Natural killer cell (primary cell): ENCODE measurements around the gene GNAI1. TPM values are rescaled to one million over a fixed set of nuclear protein-coding genes. Genes with fewer than 3 reads are reported as not detected.

Experiments used
- ATAC-seq, 3 donors: fragments of 150-1000 bp in 2 of 3; fragments of 200-7000 bp in 1 of 3; cut with Tn5 transposase; 1 replicate in 1 of 3; 2 replicates in 2 of 3; pipeline ENCODE4 v1.10.0; 2021; ENCODE audit warnings: mild to moderate bottlenecking in 2 of 3, moderate library complexity in 2 of 3
- DNase-seq, 2 donors: peaks; one replicate each; pipeline versions ENCODE4 v3.0.0 to v3.0.0-alpha.2; 2013 to 2021; ENCODE audit warnings: mixed read lengths in 1 of 2
- H3K27ac ChIP-seq: one replicate; pipeline ENCODE4 v1.5.1; 2013; ENCODE audit warnings: mild to moderate bottlenecking, low read length
- H3K27me3 ChIP-seq: one replicate; pipeline ENCODE4 v1.6.1; 2013; ENCODE audit warnings: low read length; ENCODE audit not compliant: control insufficient read depth, insufficient read depth
- H3K36me3 ChIP-seq: one replicate; pipeline ENCODE4 v1.6.1; 2013; ENCODE audit warnings: low read length; ENCODE audit not compliant: control insufficient read depth, insufficient read depth
- H3K4me1 ChIP-seq: one replicate; pipeline ENCODE4 v1.6.1; 2013; ENCODE audit warnings: low read length; ENCODE audit not compliant: control insufficient read depth, insufficient read depth
- H3K4me3 ChIP-seq: one replicate; pipeline ENCODE4 v1.5.1; 2013; ENCODE audit warnings: low read length
- H3K9me3 ChIP-seq: one replicate; pipeline ENCODE4 v1.6.1; 2013; ENCODE audit warnings: low read length; ENCODE audit not compliant: control insufficient read depth, insufficient read depth
- H3K27ac Mint-ChIP-seq, 2 donors: one replicate each; pipeline ENCODE4 v1.8.0; 2022; ENCODE audit warnings: mild to moderate bottlenecking in 2 of 2, mixed read lengths in 2 of 2, moderate library complexity in 1 of 2
- H3K27me3 Mint-ChIP-seq, 2 donors: one replicate each; pipeline ENCODE4 v1.8.0; 2022; ENCODE audit warnings: low read depth in 2 of 2, mixed read lengths in 2 of 2
- H3K36me3 Mint-ChIP-seq: one replicate; pipeline ENCODE4 v1.8.0; 2022; ENCODE audit warnings: mixed read lengths
- H3K4me1 Mint-ChIP-seq, 2 donors: one replicate each; pipeline ENCODE4 v1.8.0; 2022; ENCODE audit warnings: mixed read lengths in 2 of 2
- H3K4me3 Mint-ChIP-seq: one replicate; pipeline ENCODE4 v1.8.0; 2022; ENCODE audit warnings: mild to moderate bottlenecking, moderate library complexity, mixed read lengths
- H3K9me3 Mint-ChIP-seq, 2 donors: one replicate each; pipeline ENCODE4 v1.8.0; 2022; ENCODE audit warnings: mixed read lengths in 2 of 2
- WGBS: methylation state at CpG from one replicate; pipeline ENCODE4 v1.1.7; 2013; ENCODE audit warnings: missing lambda C conversion rate; ENCODE audit not compliant: insufficient coverage; 5-methylcytosine and 5-hydroxymethylcytosine counted together
- intact Hi-C: fragments of 100-400 bp; cut with micrococcal nuclease; formaldehyde crosslinking; loops from one replicate; pipeline ENCODE4 v1.14.2; 2022
- total RNA-seq, 4 donors: library from RNA; stranded (reverse); fragments of 120-200 nt in 1 of 4; gene quantifications; one replicate each; pipeline versions ENCODE4 v1.2.3 to v1.2.4, GENCODE V29; 2013 to 2022
- TF ChIP-seq, protein P1 (sequence below): fragments of 200-600 bp; IDR thresholded peaks from one replicate; pipeline ENCODE4 v1.8.0; 2022; ENCODE audit warnings: antibody characterized with exemption

GNAI1 gene
- total RNA-seq, 3 donors from 2014 or later (not counting 1 experiment from before 2014, with no cell fraction given), result 0.59 to 1.1 (median 0.68) TPM

DNA sequence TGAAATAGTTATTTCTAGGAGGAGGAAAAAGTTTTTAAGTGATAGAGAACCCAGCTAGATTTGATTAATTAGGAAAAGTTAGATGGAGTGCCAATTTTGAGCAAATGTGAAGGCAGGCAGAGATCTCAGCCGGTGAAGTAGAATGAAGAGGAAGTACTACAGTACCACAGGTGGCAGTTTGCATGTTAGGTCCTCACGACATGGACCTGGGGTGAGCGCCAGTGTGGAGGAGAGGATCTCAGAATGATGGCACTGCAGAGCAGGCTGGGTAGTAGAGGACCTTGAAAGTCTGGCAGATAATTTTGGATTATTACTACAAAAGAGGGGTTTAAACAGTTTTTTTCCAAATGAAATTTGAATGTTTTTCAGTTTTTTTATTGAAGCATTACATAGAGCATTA lies 81.1 kb downstream of the GNAI1 start:
- peaks cover 2 to 5% of the 10 kb centered on the region in 2 donors for H3K9me3 Mint-ChIP-seq
- intact Hi-C loops, result no loop called here

DNA sequence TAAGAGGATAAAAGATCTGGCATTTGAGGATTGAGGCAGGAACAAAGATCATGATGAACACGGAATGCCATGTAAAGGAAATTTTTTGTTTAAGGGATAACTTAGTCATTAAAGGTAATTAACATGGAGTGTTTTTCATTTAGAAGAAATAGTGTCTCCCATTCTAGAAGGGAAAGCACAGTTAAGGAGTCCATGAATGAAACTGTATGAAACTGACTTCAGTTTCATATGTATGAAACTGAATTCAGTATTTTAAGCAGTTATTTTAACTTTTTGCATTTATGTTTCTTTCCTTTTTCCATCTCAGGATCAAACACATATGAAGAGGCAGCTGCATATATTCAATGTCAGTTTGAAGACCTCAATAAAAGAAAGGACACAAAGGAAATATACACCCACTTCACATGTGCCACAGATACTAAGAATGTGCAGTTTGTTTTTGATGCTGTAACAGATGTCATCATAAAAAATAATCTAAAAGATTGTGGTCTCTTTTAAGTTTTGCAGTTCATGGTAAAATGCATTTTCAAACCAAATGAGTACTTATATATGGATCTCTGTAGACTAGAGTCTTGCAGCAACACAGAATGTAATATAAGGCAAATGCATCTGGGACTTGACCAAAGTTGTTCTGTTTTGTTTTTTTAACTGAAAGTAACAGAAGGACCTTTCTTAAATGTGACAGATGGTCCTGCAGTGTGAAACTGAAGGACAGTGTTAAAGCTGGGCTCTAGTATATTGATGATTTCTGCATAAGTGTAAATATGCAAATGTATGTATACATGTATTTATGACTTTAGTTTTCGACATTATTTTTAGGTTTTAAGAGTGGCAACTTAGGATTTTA lies 82.6 kb downstream of the GNAI1 start:
- no peak overlapping the region for H3K27ac ChIP-seq
- TF ChIP-seq, protein P1, sequence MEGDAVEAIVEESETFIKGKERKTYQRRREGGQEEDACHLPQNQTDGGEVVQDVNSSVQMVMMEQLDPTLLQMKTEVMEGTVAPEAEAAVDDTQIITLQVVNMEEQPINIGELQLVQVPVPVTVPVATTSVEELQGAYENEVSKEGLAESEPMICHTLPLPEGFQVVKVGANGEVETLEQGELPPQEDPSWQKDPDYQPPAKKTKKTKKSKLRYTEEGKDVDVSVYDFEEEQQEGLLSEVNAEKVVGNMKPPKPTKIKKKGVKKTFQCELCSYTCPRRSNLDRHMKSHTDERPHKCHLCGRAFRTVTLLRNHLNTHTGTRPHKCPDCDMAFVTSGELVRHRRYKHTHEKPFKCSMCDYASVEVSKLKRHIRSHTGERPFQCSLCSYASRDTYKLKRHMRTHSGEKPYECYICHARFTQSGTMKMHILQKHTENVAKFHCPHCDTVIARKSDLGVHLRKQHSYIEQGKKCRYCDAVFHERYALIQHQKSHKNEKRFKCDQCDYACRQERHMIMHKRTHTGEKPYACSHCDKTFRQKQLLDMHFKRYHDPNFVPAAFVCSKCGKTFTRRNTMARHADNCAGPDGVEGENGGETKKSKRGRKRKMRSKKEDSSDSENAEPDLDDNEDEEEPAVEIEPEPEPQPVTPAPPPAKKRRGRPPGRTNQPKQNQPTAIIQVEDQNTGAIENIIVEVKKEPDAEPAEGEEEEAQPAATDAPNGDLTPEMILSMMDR, result no peak
- WGBS, result 89% methylated on average over 2 of the region's 2 CpGs
- H3K27me3 Mint-ChIP-seq, result no peaks in the 10 kb centered on the region
- no peak overlapping the region for H3K4me3 ChIP-seq
- no peaks in the 10 kb centered on the region for H3K27me3 ChIP-seq
- H3K9me3 ChIP-seq, result no peaks in the 10 kb centered on the region
- ATAC-seq (no peak), DNase-seq (no peak)
- no peaks in the 10 kb centered on the region for H3K4me1 Mint-ChIP-seq
- no peaks in the 10 kb centered on the region for H3K36me3 Mint-ChIP-seq
- H3K27ac Mint-ChIP-seq, result no peak overlapping the region
- no peaks in the 10 kb centered on the region for H3K36me3 ChIP-seq
- no peaks in the 10 kb centered on the region for H3K4me1 ChIP-seq
- H3K9me3 Mint-ChIP-seq, result peaks cover 0 to 3% of the 10 kb centered on the region in 2 donors
- H3K4me3 Mint-ChIP-seq, result no peak overlapping the region
- intact Hi-C loops, result no loop called here

More for the DNA sequence above, 81.1 kb downstream of the GNAI1 start:
- H3K36me3 Mint-ChIP-seq, result no peaks in the 10 kb centered on the region
- H3K27ac ChIP-seq, result no peak overlapping the region
- TF ChIP-seq, protein P1, result no peak
- no peaks in the 10 kb centered on the region for H3K4me1 Mint-ChIP-seq
- H3K27me3 ChIP-seq, result no peaks in the 10 kb centered on the region
- ATAC-seq (no peak), DNase-seq (no peak)
- H3K9me3 ChIP-seq, result no peaks in the 10 kb centered on the region
- no peak overlapping the region for H3K4me3 Mint-ChIP-seq
- H3K4me1 ChIP-seq, result no peaks in the 10 kb centered on the region
- no peaks in the 10 kb centered on the region for H3K27me3 Mint-ChIP-seq
- H3K27ac Mint-ChIP-seq, result no peak overlapping the region
- 61% methylated on average over 3 of the region's 3 CpGs for WGBS
- no peaks in the 10 kb centered on the region for H3K36me3 ChIP-seq
- no peak overlapping the region for H3K4me3 ChIP-seq

DNA sequence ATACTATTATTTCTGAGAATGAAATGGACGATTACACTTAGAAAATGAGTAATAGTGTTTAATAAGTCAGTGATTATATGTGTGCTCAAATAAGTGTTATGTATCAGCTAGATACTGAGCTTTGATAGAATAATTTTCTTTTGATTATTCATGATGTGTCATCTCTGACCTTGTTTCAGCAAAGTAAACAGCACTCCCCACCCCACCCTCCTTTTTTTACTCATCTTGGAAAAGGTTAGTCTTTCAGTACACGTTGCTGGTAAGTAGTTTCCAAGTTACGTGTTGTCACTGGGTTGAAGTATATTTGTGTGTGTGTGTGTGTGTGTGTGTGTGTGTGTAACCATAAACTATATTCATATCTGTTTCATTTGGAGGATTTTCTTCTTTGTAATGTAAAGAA lies 84.1 kb downstream of the GNAI1 start:
- no peak for DNase-seq
- no CpG with 5 or more reads among the region's 3 CpGs for WGBS

More for the DNA sequence above, 84.1 kb downstream of the GNAI1 start:
- TF ChIP-seq, protein P1, result no peak
- Histone ChIP-seq H3K4me3 (no peak overlapping the region), H3K27ac (no peak overlapping the region), H3K27me3 (no peaks in the 10 kb centered on the region), H3K36me3 (no peaks in the 10 kb centered on the region), H3K4me1 (no peaks in the 10 kb centered on the region), H3K9me3 (no peaks in the 10 kb centered on the region)
- ATAC-seq, result no peak
- Mint-ChIP-seq H3K27ac (no peak overlapping the region), H3K4me3 (no peak overlapping the region), H3K9me3 (peaks cover 0 to 3% of the 10 kb centered on the region in 2 donors), H3K4me1 (no peaks in the 10 kb centered on the region), H3K27me3 (no peaks in the 10 kb centered on the region), H3K36me3 (no peaks in the 10 kb centered on the region)
- intact Hi-C loops, result no loop called here
